ENCODE results near the gene CCDC80. TPM values are rescaled to one million over a fixed set of nuclear protein-coding genes. Genes with fewer than 3 reads are reported as not detected.

Gene CCDC80
- total and polyA plus RNA-seq, 4 donors, result 59.0 to 130 (median 99.6) TPM

DNA sequence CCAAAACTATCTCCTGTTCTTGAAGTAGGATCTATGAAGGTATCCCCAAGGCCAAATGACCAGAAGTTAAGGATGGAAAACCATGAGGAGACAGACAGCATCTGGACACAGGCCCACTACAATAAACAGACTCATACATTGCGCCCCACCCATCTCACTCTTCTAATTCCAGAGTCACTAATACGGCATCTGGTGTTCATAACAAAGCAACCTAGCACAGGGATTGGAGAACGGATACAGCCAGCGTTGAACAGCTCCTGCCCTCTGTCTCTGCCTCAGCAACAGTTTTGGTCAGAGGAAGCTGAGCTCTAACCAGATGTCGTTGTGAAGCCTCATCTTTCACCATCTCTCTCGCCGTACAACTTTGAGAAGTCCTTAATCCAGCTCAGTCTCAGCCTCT, 44.5 kb upstream of the CCDC80 start:
- H3K27me3 ChIP-seq (ENCODE audit: control insufficient read depth, insufficient read depth, low read length), result no peaks in the 10 kb centered on the region
- H3K4me1 ChIP-seq (ENCODE audit: control insufficient read depth, insufficient read depth, low read length), result no peaks in the 10 kb centered on the region
- no peak overlapping the region for H3K4me3 ChIP-seq (ENCODE audit: low read depth, low read length)
- no peak for DNase-seq (ENCODE audit: low read depth in 4 of 6, low spot score in 6 of 6)
- H3K9me3 ChIP-seq (ENCODE audit: control insufficient read depth, insufficient read depth, low read length), result no peaks in the 10 kb centered on the region
- no peaks in the 10 kb centered on the region for H3K36me3 ChIP-seq (ENCODE audit: control insufficient read depth, insufficient read depth, low read length)
- WGBS (ENCODE audit: insufficient coverage), result 89% methylated on average over 7 of the region's 7 CpGs
- H3K27ac ChIP-seq (ENCODE audit: low read depth, low read length), result no peak overlapping the region

DNA sequence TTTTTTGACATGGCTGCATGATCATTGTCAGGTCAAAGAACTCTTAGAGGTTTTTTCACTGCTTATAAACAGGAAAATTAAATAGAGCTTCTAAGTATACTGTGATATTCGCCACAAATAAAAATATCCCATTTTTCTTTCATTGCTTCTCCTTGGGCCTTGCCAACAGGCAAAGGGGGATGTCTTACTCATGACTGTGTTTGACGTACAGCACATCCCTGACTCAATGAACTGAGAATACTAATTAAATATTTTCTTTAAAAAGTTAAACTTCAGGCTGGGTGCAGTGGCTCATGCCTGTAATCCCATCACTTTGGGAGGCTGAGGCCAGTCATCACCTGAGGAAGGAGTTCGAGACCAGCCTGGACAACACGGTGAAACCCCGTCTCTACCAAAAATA, 41.4 kb upstream of the CCDC80 start:
- Histone ChIP-seq H3K36me3 (ENCODE audit: control insufficient read depth, insufficient read depth, low read length) (no peaks in the 10 kb centered on the region), H3K27ac (ENCODE audit: low read depth, low read length) (no peak overlapping the region), H3K4me1 (ENCODE audit: control insufficient read depth, insufficient read depth, low read length) (no peaks in the 10 kb centered on the region), H3K9me3 (ENCODE audit: control insufficient read depth, insufficient read depth, low read length) (no peaks in the 10 kb centered on the region), H3K27me3 (ENCODE audit: control insufficient read depth, insufficient read depth, low read length) (no peaks in the 10 kb centered on the region), H3K4me3 (ENCODE audit: low read depth, low read length) (no peak overlapping the region)
- WGBS (ENCODE audit: insufficient coverage), result 90% methylated on average over 1 of the region's 5 CpGs
- no peak for DNase-seq (ENCODE audit: low read depth in 4 of 6, low spot score in 6 of 6)

DNA sequence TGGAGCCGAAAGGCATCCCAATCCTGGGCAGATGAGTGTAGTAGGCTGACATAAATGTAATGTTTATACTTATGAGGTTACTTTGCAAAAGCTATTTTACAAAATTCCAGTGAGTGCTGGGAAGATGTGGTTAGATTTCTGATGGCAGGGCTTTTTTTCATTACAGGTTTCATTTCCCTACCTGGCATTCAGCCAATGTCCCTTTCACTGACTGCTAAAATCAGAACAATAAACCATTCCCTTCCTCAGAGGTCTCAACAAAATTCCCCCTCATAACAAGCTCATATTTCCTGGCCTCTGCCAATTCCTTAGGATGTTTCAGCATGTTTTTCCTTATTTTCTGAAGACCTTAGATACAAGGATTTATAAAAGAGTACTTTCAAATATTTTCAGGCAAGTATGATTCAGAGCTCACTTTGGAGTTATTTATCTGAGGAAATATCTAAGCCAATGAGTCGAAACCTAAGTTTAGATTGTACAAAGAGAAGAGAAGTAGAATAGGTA, 40.9 kb upstream of the CCDC80 start:
- H3K4me3 ChIP-seq (ENCODE audit: low read depth, low read length), result no peak overlapping the region

DNA sequence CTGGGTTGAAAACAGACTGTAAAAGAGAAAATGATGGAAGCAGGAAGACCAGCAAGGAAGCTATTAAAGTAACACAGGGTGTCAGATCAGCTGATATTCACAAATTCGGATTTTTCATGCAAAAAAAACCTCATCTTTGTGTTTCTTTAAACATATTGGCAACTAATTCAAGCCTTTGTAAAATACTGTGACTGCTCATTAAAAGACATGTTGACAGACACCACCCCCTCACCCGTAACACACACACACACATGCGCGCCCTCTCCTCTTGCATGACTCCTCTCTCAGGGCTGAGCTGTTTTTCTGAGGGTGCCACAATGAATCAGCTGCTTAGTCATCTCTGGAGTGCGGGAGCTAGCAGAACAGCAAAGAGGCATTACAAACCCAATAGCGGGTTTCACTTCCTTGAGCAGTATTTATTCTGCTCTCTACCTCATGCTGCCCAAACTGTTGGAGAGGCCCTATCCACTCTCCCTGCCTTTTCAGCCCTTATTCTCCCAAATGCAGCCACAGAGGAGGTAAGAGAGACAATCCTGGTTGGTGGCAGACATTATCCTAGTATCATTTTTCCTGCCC, 35.8 kb upstream of the CCDC80 start:
- no peaks in the 10 kb centered on the region for H3K4me1 ChIP-seq (ENCODE audit: control insufficient read depth, insufficient read depth, low read length)
- 78% methylated on average over 5 of the region's 6 CpGs for WGBS (ENCODE audit: insufficient coverage)
- no peak overlapping the region for H3K4me3 ChIP-seq (ENCODE audit: low read depth, low read length)
- DNase-seq (ENCODE audit: low read depth in 4 of 6, low spot score in 6 of 6), result peak in 2 of 6 donors; percentile 32 to 42
- H3K27ac ChIP-seq (ENCODE audit: low read depth, low read length), result no peak overlapping the region
- H3K36me3 ChIP-seq (ENCODE audit: control insufficient read depth, insufficient read depth, low read length), result no peaks in the 10 kb centered on the region
- H3K9me3 ChIP-seq (ENCODE audit: control insufficient read depth, insufficient read depth, low read length), result no peaks in the 10 kb centered on the region
- H3K27me3 ChIP-seq (ENCODE audit: control insufficient read depth, insufficient read depth, low read length), result no peaks in the 10 kb centered on the region

More for the DNA sequence above, 40.9 kb upstream of the CCDC80 start:
- H3K27me3 ChIP-seq (ENCODE audit: control insufficient read depth, insufficient read depth, low read length), result no peaks in the 10 kb centered on the region
- H3K4me1 ChIP-seq (ENCODE audit: control insufficient read depth, insufficient read depth, low read length), result no peaks in the 10 kb centered on the region
- peak in 2 of 6 donors; percentile 13 to 19 for DNase-seq (ENCODE audit: low read depth in 4 of 6, low spot score in 6 of 6)
- H3K27ac ChIP-seq (ENCODE audit: low read depth, low read length), result no peak overlapping the region
- H3K9me3 ChIP-seq (ENCODE audit: control insufficient read depth, insufficient read depth, low read length), result no peaks in the 10 kb centered on the region
- no peaks in the 10 kb centered on the region for H3K36me3 ChIP-seq (ENCODE audit: control insufficient read depth, insufficient read depth, low read length)
- no CpG with 5 or more reads among the region's 2 CpGs for WGBS (ENCODE audit: insufficient coverage)

DNA sequence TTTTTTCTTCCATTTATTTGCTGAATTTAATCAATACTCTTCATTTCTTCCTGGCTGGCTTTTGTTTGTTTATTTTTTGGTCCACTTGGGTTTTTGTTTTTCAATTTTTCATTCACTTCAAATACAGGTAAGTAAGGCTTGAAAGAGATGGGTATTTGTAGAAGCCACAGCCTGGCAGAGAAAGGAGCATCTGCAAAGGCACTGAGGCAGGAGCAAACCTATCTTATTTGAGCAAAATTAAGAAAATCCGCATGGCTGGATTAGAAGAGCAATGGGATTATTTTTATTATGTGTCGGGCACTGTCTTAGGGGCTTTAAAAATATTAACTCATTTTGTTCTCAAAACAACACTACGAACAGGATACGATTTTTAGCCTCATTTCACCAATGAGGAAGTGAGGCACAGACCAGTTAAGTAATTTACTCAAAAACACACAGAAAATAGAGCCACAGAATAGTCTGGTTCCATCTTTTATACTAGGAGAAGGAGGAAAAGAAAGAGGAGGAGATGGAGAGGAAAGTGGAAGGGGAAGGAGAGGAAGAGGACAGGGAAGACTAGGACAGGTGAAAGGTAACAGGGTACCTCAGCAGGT, 35.1 kb upstream of the CCDC80 start:
- no peak overlapping the region for H3K27ac ChIP-seq (ENCODE audit: low read depth, low read length)
- no CpG with 5 or more reads among the region's 4 CpGs for WGBS (ENCODE audit: insufficient coverage)
- no peak overlapping the region for H3K4me3 ChIP-seq (ENCODE audit: low read depth, low read length)
- H3K36me3 ChIP-seq (ENCODE audit: control insufficient read depth, insufficient read depth, low read length), result no peaks in the 10 kb centered on the region
- no peaks in the 10 kb centered on the region for H3K9me3 ChIP-seq (ENCODE audit: control insufficient read depth, insufficient read depth, low read length)
- no peaks in the 10 kb centered on the region for H3K27me3 ChIP-seq (ENCODE audit: control insufficient read depth, insufficient read depth, low read length)
- no peak for DNase-seq (ENCODE audit: low read depth in 4 of 6, low spot score in 6 of 6)
- H3K4me1 ChIP-seq (ENCODE audit: control insufficient read depth, insufficient read depth, low read length), result no peaks in the 10 kb centered on the region

DNA sequence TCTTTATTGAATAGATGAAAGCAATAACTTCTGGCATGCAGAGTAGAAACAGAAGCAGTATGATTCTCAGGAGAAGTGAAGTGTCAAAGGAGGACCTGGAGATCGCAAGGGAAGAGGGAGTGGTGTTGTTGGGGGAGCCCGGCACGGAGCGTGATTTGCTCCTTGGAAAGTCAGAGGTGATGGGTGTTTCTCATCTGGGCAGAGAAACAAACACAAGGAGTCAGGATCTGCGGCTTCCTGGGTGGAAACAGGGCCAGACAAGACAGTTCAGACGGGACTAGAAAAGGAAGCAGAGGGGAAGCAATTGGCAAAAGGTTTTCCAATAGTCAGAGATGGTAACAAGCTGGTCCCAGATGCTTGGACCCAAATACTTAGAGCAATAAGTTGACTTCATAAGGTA, 34.4 kb upstream of the CCDC80 start:
- Histone ChIP-seq H3K9me3 (ENCODE audit: control insufficient read depth, insufficient read depth, low read length) (no peaks in the 10 kb centered on the region), H3K27me3 (ENCODE audit: control insufficient read depth, insufficient read depth, low read length) (no peaks in the 10 kb centered on the region), H3K4me1 (ENCODE audit: control insufficient read depth, insufficient read depth, low read length) (no peaks in the 10 kb centered on the region), H3K27ac (ENCODE audit: low read depth, low read length) (no peak overlapping the region), H3K4me3 (ENCODE audit: low read depth, low read length) (no peak overlapping the region), H3K36me3 (ENCODE audit: control insufficient read depth, insufficient read depth, low read length) (no peaks in the 10 kb centered on the region)
- WGBS (ENCODE audit: insufficient coverage), result 75% methylated on average over 6 of the region's 6 CpGs
- no peak for DNase-seq (ENCODE audit: low read depth in 4 of 6, low spot score in 6 of 6)

DNA sequence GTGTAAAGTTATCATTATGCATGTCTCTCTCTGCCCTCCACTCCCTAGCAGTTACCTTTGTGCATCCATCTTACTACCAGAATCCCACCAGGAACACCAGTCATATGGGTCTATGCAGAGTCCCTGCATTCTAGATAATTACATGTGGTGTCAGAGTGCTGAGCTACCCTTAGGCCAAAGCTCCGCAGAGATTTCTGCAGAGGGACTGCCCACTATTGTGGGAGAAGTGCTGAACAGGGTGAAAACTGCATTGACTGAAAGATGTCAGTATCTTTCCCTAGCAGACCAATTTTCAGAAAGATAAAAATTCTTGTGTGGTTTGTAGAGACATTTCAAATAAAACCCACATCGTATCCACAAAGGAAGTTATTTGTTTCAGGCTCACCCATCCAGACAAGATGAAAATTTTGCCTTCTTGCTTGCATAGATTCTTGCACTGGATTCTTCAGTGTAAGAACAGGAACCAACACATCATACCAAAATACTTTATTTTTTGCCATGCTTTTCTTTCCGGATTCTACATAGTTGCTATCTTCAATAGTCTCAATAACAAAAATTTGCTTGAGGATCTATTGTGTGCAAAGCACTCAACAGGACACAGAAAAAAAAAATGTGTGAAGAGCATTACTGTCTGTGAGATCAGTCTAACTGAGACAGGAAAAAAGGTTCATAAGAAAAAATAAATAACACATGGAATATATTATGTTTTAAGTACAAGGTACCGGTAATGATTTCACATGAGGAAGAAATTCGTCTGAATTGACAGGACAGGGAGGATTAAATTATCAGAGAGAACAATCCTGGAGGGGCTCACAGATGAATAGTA, 32.0 kb upstream of the CCDC80 start:
- 80% methylated on average over 1 of the region's 5 CpGs for WGBS (ENCODE audit: insufficient coverage)
- DNase-seq (ENCODE audit: low read depth in 4 of 6, low spot score in 6 of 6), result no peak

DNA sequence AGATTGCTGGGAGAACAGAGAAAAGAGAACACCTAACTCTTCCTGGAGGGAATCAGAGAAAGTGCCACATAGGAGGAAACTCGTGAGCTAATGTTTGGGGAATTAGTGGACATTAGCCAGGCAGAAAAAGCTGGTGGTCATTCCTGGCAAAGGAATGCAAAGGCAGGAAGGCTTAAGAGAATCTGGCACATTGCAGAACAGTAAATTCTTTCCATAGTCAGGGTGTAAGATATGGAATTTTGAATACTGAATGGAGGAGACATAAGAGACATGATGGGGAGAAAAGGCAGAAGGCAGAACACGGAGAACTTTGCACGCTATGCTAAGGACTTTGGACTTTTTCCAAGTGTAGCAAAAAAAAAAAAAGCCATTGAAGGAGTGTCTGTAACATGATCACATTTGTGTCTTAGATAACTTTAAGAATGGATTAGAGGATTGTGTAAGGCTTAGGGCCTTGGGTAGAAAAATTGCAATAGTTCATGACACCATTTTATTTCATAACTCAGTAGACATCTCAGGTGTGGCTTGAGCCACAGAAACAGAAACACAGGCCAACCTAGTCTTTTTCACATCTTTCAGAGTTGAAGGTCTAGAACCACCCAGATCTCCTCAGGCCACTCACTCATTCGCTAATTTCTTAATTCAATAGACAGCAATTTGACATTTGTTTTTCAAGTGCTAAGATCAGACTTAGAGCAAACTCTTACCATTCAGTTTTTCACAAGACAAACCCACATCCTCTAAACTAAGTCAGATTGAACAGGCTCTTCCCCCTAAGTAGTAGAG, 31.2 kb upstream of the CCDC80 start:
- no peaks in the 10 kb centered on the region for H3K9me3 ChIP-seq (ENCODE audit: control insufficient read depth, insufficient read depth, low read length)
- no peaks in the 10 kb centered on the region for H3K27me3 ChIP-seq (ENCODE audit: control insufficient read depth, insufficient read depth, low read length)
- H3K27ac ChIP-seq (ENCODE audit: low read depth, low read length), result no peak overlapping the region
- no peaks in the 10 kb centered on the region for H3K36me3 ChIP-seq (ENCODE audit: control insufficient read depth, insufficient read depth, low read length)
- DNase-seq (ENCODE audit: low read depth in 4 of 6, low spot score in 6 of 6), result no peak
- 72% methylated on average over 4 of the region's 4 CpGs for WGBS (ENCODE audit: insufficient coverage)
- no peaks in the 10 kb centered on the region for H3K4me1 ChIP-seq (ENCODE audit: control insufficient read depth, insufficient read depth, low read length)
- H3K4me3 ChIP-seq (ENCODE audit: low read depth, low read length), result no peak overlapping the region

More for the DNA sequence above, 32.0 kb upstream of the CCDC80 start:
- Histone ChIP-seq H3K27ac (ENCODE audit: low read depth, low read length) (no peak overlapping the region), H3K4me1 (ENCODE audit: control insufficient read depth, insufficient read depth, low read length) (no peaks in the 10 kb centered on the region), H3K4me3 (ENCODE audit: low read depth, low read length) (no peak overlapping the region), H3K36me3 (ENCODE audit: control insufficient read depth, insufficient read depth, low read length) (no peaks in the 10 kb centered on the region), H3K9me3 (ENCODE audit: control insufficient read depth, insufficient read depth, low read length) (no peaks in the 10 kb centered on the region), H3K27me3 (ENCODE audit: control insufficient read depth, insufficient read depth, low read length) (no peaks in the 10 kb centered on the region)

DNA sequence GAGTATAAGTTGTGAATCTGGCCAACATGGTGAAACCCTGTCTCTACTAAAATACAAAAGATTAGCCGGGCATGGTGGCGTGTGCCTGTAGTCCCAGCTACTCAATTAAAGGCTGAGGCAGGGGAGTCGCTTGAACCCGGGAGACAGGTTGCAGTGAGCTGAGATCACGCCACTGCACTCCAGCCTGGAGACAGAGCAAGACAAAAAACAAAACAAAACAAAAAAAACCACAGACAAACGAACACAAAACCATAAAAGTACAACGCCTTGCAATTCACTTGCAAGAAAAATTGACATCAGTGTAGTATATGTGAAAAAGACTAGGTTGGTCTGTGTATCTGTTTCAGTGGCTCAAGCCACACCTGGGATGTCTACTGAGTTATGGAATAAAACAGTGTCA, 29.9 kb upstream of the CCDC80 start:
- no peaks in the 10 kb centered on the region for H3K27me3 ChIP-seq (ENCODE audit: control insufficient read depth, insufficient read depth, low read length)
- no peak overlapping the region for H3K4me3 ChIP-seq (ENCODE audit: low read depth, low read length)
- no peak for DNase-seq (ENCODE audit: low read depth in 4 of 6, low spot score in 6 of 6)
- H3K4me1 ChIP-seq (ENCODE audit: control insufficient read depth, insufficient read depth, low read length), result no peaks in the 10 kb centered on the region
- 94% methylated on average over 4 of the region's 7 CpGs for WGBS (ENCODE audit: insufficient coverage)
- H3K27ac ChIP-seq (ENCODE audit: low read depth, low read length), result no peak overlapping the region
- no peaks in the 10 kb centered on the region for H3K9me3 ChIP-seq (ENCODE audit: control insufficient read depth, insufficient read depth, low read length)
- H3K36me3 ChIP-seq (ENCODE audit: control insufficient read depth, insufficient read depth, low read length), result no peaks in the 10 kb centered on the region
